ENCODE measurements around the gene SGSH. TPM values are rescaled to one million over a fixed set of nuclear protein-coding genes. Genes with fewer than 3 reads are reported as not detected.

The SGSH gene
- total RNA-seq, 3 donors from 2014 or later (not counting 1 experiment from before 2014, with no cell fraction given) = 73.4 to 96.5 (median 74.1) TPM

DNA sequence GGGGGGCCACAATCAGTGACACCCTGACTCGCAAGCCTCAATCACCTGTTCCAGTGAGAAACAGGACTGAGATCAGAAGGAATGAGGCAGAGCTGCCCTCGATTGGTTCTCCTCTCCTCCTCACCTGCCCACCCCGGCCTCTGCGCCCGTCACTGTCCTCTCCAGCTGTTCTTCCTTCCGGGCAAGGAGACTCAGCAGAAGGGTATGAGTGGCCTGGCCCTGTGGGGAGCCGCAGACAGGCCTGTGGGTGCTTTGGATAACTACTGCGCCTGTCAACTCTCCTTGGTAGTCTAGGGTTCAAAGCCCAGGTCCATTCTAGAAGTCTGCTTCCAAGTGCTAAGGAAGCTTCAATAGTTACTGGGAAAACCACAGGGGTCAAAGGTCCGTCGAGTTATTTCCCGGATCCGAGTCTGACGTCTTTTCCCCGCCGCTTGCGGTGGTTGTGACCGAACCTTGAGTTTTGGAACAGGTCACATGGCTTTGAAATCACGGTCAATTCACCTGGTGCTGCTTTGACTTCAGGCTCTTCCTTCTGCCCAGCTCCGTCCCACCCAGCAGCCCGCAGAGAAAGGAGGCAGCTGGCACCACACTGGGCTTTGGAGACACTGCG lies 42.0 kb downstream of the SGSH start:
- 86% methylated on average over 21 of the region's 21 CpGs for WGBS (ENCODE audit: insufficient coverage)
- Histone ChIP-seq H3K27ac (ENCODE audit: low read length) (no peak overlapping the region), H3K4me3 (ENCODE audit: low read length) (no peak overlapping the region), H3K4me1 (ENCODE audit: control insufficient read depth, insufficient read depth, low read length) (no peaks in the 10 kb centered on the region), H3K36me3 (ENCODE audit: control insufficient read depth, insufficient read depth, low read length) (no peaks in the 10 kb centered on the region), H3K27me3 (ENCODE audit: control insufficient read depth, insufficient read depth, low read length) (no peaks in the 10 kb centered on the region), H3K9me3 (ENCODE audit: control insufficient read depth, insufficient read depth, low read length) (no peaks in the 10 kb centered on the region)
- peaks cover 0 to 4% of the 10 kb centered on the region in 2 donors for H3K27me3 Mint-ChIP-seq (ENCODE audit: low read depth in 2 of 2)
- no peak for ATAC-seq
- TF ChIP-seq, protein P1, sequence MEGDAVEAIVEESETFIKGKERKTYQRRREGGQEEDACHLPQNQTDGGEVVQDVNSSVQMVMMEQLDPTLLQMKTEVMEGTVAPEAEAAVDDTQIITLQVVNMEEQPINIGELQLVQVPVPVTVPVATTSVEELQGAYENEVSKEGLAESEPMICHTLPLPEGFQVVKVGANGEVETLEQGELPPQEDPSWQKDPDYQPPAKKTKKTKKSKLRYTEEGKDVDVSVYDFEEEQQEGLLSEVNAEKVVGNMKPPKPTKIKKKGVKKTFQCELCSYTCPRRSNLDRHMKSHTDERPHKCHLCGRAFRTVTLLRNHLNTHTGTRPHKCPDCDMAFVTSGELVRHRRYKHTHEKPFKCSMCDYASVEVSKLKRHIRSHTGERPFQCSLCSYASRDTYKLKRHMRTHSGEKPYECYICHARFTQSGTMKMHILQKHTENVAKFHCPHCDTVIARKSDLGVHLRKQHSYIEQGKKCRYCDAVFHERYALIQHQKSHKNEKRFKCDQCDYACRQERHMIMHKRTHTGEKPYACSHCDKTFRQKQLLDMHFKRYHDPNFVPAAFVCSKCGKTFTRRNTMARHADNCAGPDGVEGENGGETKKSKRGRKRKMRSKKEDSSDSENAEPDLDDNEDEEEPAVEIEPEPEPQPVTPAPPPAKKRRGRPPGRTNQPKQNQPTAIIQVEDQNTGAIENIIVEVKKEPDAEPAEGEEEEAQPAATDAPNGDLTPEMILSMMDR (IDR thresholded peaks at IDR 0.05) = no peak
- H3K36me3 Mint-ChIP-seq = no peaks in the 10 kb centered on the region
- no peaks in the 10 kb centered on the region for H3K4me1 Mint-ChIP-seq
- no peak overlapping the region for H3K27ac Mint-ChIP-seq
- intact Hi-C loops (cut with micrococcal nuclease) = no loop called here
- H3K4me3 Mint-ChIP-seq = no peak overlapping the region
- no peaks in the 10 kb centered on the region for H3K9me3 Mint-ChIP-seq
- no peak for DNase-seq

DNA sequence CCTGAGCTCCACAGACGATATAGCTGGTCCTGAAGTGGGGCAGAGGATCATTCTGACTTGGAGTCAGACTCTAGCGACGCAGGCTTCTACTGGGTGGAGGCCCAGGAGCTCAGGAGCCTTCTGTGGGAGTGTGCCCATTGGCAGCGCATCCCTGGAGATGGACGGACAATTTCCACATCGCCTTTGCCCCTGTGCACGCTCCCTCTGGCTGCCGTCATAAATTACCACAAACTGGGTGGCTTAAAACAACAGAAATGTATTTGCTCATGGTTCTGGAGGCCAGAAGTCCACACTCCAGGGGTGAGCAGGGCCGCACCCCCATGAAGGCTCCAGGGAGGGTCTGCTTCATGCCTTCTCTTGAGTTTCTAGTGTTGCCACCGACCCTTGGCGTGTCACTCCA lies 43.4 kb downstream of the SGSH start:
- H3K27ac Mint-ChIP-seq = no peak overlapping the region
- H3K27me3 Mint-ChIP-seq (ENCODE audit: low read depth in 2 of 2) = peaks cover 0 to 4% of the 10 kb centered on the region in 2 donors
- Histone ChIP-seq H3K27me3 (ENCODE audit: control insufficient read depth, insufficient read depth, low read length) (no peaks in the 10 kb centered on the region), H3K9me3 (ENCODE audit: control insufficient read depth, insufficient read depth, low read length) (no peaks in the 10 kb centered on the region), H3K36me3 (ENCODE audit: control insufficient read depth, insufficient read depth, low read length) (no peaks in the 10 kb centered on the region), H3K4me1 (ENCODE audit: control insufficient read depth, insufficient read depth, low read length) (no peaks in the 10 kb centered on the region), H3K4me3 (ENCODE audit: low read length) (no peak overlapping the region), H3K27ac (ENCODE audit: low read length) (no peak overlapping the region)
- no peak for DNase-seq
- no peak for ATAC-seq
- intact Hi-C loops (cut with micrococcal nuclease) = no loop called here
- H3K4me1 Mint-ChIP-seq = no peaks in the 10 kb centered on the region
- H3K9me3 Mint-ChIP-seq = no peaks in the 10 kb centered on the region
- TF ChIP-seq, protein P1 (IDR thresholded peaks at IDR 0.05) = no peak
- WGBS (ENCODE audit: insufficient coverage) = 90% methylated on average over 11 of the region's 11 CpGs
- H3K36me3 Mint-ChIP-seq = no peaks in the 10 kb centered on the region
- no peak overlapping the region for H3K4me3 Mint-ChIP-seq

DNA sequence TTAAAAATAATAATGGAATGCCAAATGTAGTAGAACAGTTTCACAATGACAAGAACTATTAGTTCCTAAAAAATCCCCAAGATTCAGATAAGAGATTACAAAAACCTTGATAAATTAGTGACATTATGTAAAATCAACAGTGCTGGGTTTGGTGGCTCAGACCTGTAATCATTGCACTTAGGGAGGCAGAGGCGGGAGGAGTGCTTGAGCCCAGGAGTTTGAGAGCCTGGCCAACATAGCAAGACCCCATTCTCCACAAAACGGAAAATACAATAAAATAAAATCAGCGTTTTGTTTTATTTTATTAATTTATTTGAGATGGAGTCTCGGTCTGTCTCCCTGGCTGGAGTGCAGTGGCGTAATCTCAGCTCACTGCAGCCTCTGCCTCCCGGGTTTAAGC lies 46.2 kb downstream of the SGSH start:
- WGBS (ENCODE audit: insufficient coverage) = 100% methylated on average over 1 of the region's 6 CpGs
- TF ChIP-seq, protein P1 (IDR thresholded peaks at IDR 0.05) = no peak
- H3K4me1 Mint-ChIP-seq = no peaks in the 10 kb centered on the region

DNA sequence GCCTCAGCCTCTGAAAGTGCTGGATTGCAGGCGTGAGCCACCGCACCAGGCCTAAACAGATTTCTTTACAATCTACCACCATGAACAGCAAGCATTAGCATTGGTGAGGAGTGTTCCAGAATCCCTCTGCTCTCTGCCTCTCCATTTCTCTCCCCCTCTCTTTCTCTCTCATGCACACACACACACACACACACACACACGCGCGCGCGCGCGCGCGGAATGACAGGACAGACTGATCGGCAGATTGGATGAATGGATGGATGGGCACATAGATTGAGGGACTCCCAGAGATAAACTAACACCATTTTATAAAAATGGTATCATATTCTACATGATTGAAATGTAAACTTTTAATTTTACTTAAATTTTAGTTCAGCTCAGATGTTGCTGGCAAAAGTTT lies 47.0 kb downstream of the SGSH start:
- TF ChIP-seq, protein P1 (IDR thresholded peaks at IDR 0.05) = no peak
- DNase-seq = no peak
- Histone ChIP-seq H3K4me1 (ENCODE audit: control insufficient read depth, insufficient read depth, low read length) (no peaks in the 10 kb centered on the region), H3K27me3 (ENCODE audit: control insufficient read depth, insufficient read depth, low read length) (no peaks in the 10 kb centered on the region), H3K9me3 (ENCODE audit: control insufficient read depth, insufficient read depth, low read length) (no peaks in the 10 kb centered on the region), H3K36me3 (ENCODE audit: control insufficient read depth, insufficient read depth, low read length) (no peaks in the 10 kb centered on the region), H3K27ac (ENCODE audit: low read length) (no peak overlapping the region), H3K4me3 (ENCODE audit: low read length) (no peak overlapping the region)
- intact Hi-C loops (cut with micrococcal nuclease) = no loop called here
- WGBS (ENCODE audit: insufficient coverage) = 92% methylated on average over 2 of the region's 12 CpGs
- Mint-ChIP-seq H3K4me1 (no peaks in the 10 kb centered on the region), H3K4me3 (no peak overlapping the region), H3K36me3 (no peaks in the 10 kb centered on the region), H3K27me3 (ENCODE audit: low read depth in 2 of 2) (peaks cover 0 to 7% of the 10 kb centered on the region in 2 donors), H3K27ac (no peak overlapping the region), H3K9me3 (no peaks in the 10 kb centered on the region)
- no peak for ATAC-seq

More for the DNA sequence above, 46.2 kb downstream of the SGSH start:
- DNase-seq = no peak
- H3K4me3 ChIP-seq (ENCODE audit: low read length) = no peak overlapping the region
- H3K36me3 ChIP-seq (ENCODE audit: control insufficient read depth, insufficient read depth, low read length) = no peaks in the 10 kb centered on the region
- H3K27ac ChIP-seq (ENCODE audit: low read length) = no peak overlapping the region
- H3K9me3 ChIP-seq (ENCODE audit: control insufficient read depth, insufficient read depth, low read length) = no peaks in the 10 kb centered on the region
- Mint-ChIP-seq H3K36me3 (no peaks in the 10 kb centered on the region), H3K4me3 (no peak overlapping the region), H3K27me3 (ENCODE audit: low read depth in 2 of 2) (peaks cover 0 to 7% of the 10 kb centered on the region in 2 donors), H3K27ac (no peak overlapping the region), H3K9me3 (no peaks in the 10 kb centered on the region)
- intact Hi-C loops (cut with micrococcal nuclease) = no loop called here
- H3K4me1 ChIP-seq (ENCODE audit: control insufficient read depth, insufficient read depth, low read length) = no peaks in the 10 kb centered on the region
- ATAC-seq = no peak
- no peaks in the 10 kb centered on the region for H3K27me3 ChIP-seq (ENCODE audit: control insufficient read depth, insufficient read depth, low read length)

Measured in natural killer cell (primary cell).